GM19468 (cell line): ENCODE measurements around the gene FRMPD4.
"Not testable (repeated sequence)": the region's sequence is repeated elsewhere in the genome, so short reads cannot be mapped to it uniquely, and the experiment has no call there.

Experiments used
- ATAC-seq: cut with Tn5 transposase; IDR thresholded peaks from one replicate; pipeline ENCODE4 v1.9.1; 2021; ENCODE audit warnings: mild to moderate bottlenecking, moderate library complexity, moderate number of reproducible peaks; ENCODE audit not compliant: unreplicated experiment; ENCODE audit errors: extremely low read depth

Gene FRMPD4

GRCh38 chrX:12488771-12489170, 350.5 kb downstream of the FRMPD4 start:
- no peak for ATAC-seq

- ATAC-seq = no peak
Observed at GRCh38 chrX:12489341-12489740, 351.1 kb downstream of the FRMPD4 start.

GRCh38 chrX:12494400-12495138, 356.3 kb downstream of the FRMPD4 start:
- ATAC-seq = no peak

GRCh38 chrX:12496343-12496742, 358.1 kb downstream of the FRMPD4 start:
- ATAC-seq = no peak

GRCh38 chrX:12497832-12498591, 359.7 kb downstream of the FRMPD4 start:
- ATAC-seq = no peak

GRCh38 chrX:12505127-12505526, 366.9 kb downstream of the FRMPD4 start:
- ATAC-seq = no peak

GRCh38 chrX:12515384-12515783, 377.1 kb downstream of the FRMPD4 start:
- ATAC-seq = peak; percentile 91

- ATAC-seq = no peak
Observed at GRCh38 chrX:12526306-12526705, 388.0 kb downstream of the FRMPD4 start.

- not testable (repeated sequence) for ATAC-seq
Observed at GRCh38 chrX:12538096-12538495, 399.8 kb downstream of the FRMPD4 start.

GRCh38 chrX:12542251-12542650, 404.0 kb downstream of the FRMPD4 start:
- ATAC-seq = not testable (repeated sequence)

GRCh38 chrX:12548341-12548740, 410.1 kb downstream of the FRMPD4 start:
- ATAC-seq = no peak

- ATAC-seq = no peak
Observed at GRCh38 chrX:12548746-12549145, 410.5 kb downstream of the FRMPD4 start.

GRCh38 chrX:12554206-12554605, 415.9 kb downstream of the FRMPD4 start:
- ATAC-seq = no peak

- no peak for ATAC-seq
Observed at GRCh38 chrX:12563121-12563520, 424.8 kb downstream of the FRMPD4 start.

GRCh38 chrX:12564221-12564620, 425.9 kb downstream of the FRMPD4 start:
- no peak for ATAC-seq

- ATAC-seq = no peak
Observed at GRCh38 chrX:12567857-12568256, 429.6 kb downstream of the FRMPD4 start.

GRCh38 chrX:12570859-12571501, 432.7 kb downstream of the FRMPD4 start:
- ATAC-seq = no peak

- no peak for ATAC-seq
Observed at GRCh38 chrX:12579311-12579710, 441.0 kb downstream of the FRMPD4 start.

- ATAC-seq = no peak
Observed at GRCh38 chrX:12580548-12580947, 442.3 kb downstream of the FRMPD4 start.

GRCh38 chrX:12581546-12581945, 443.3 kb downstream of the FRMPD4 start:
- ATAC-seq = no peak

- no peak for ATAC-seq
Observed at GRCh38 chrX:12582649-12583048, 444.4 kb downstream of the FRMPD4 start.
